Nephron (organoid): ENCODE data around the gene MAML2.

ENCODE experiments used
- H3K27ac Mint-ChIP-seq, 3 experiments: 2 replicates each; pipeline ENCODE4 v1.8.0; 2020; ENCODE audit warnings: mixed read lengths in 3 of 3, mild to moderate bottlenecking in 2 of 3, moderate library complexity in 1 of 3
- H3K27me3 Mint-ChIP-seq: 2 replicates; pipeline ENCODE4 v1.8.0; 2021; ENCODE audit warnings: low read depth, mild to moderate bottlenecking, moderate library complexity, mixed read lengths
- H3K36me3 Mint-ChIP-seq: 2 replicates; pipeline ENCODE4 v1.8.0; 2020; ENCODE audit warnings: low read depth, mixed read lengths
- H3K4me1 Mint-ChIP-seq: 2 replicates; pipeline ENCODE4 v1.8.0; 2020; ENCODE audit warnings: mixed read lengths
- H3K4me3 Mint-ChIP-seq, 3 experiments: 2 replicates each; pipeline ENCODE4 v1.8.0; 2020; ENCODE audit warnings: mild to moderate bottlenecking in 3 of 3, mixed read lengths in 3 of 3, moderate library complexity in 2 of 3
- H3K9me3 Mint-ChIP-seq: 2 replicates; pipeline ENCODE4 v1.8.0; 2020; ENCODE audit warnings: mixed read lengths
- TF ChIP-seq, protein P1 (sequence below), 3 experiments: fragments of 200-600 bp; sonication (generic); IDR thresholded peaks; one replicate each; pipeline ENCODE4 v1.5.0; 2021; ENCODE audit warnings: antibody characterized with exemption in 3 of 3; ENCODE audit not compliant: unreplicated experiment in 3 of 3

Gene MAML2

DNA sequence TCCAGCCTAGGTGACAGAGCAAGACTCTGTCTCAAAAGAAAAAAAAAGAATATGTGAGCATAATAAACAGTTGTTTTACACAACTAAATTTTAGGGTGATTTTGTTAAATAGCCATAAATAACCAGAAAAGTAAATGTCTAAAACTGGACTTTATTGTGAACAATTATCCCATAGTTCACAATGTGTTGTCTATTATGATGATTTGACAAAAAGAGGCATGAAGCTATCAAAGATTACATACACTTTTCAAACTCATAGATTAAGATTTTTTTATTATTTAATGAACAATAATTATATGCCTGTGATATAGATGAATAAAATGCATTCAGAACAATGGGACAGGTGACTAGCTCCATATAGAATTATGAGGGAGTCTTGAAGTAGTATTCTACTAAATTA, 392.1 kb downstream of the MAML2 start:
- peaks cover 25% of the 10 kb centered on the region for H3K9me3 Mint-ChIP-seq
- H3K27ac Mint-ChIP-seq, result no peak overlapping the region
- H3K27me3 Mint-ChIP-seq, result no peaks in the 10 kb centered on the region
- H3K36me3 Mint-ChIP-seq, result peaks cover 8% of the 10 kb centered on the region
- H3K4me1 Mint-ChIP-seq, result no peaks in the 10 kb centered on the region
- TF ChIP-seq, protein P1, sequence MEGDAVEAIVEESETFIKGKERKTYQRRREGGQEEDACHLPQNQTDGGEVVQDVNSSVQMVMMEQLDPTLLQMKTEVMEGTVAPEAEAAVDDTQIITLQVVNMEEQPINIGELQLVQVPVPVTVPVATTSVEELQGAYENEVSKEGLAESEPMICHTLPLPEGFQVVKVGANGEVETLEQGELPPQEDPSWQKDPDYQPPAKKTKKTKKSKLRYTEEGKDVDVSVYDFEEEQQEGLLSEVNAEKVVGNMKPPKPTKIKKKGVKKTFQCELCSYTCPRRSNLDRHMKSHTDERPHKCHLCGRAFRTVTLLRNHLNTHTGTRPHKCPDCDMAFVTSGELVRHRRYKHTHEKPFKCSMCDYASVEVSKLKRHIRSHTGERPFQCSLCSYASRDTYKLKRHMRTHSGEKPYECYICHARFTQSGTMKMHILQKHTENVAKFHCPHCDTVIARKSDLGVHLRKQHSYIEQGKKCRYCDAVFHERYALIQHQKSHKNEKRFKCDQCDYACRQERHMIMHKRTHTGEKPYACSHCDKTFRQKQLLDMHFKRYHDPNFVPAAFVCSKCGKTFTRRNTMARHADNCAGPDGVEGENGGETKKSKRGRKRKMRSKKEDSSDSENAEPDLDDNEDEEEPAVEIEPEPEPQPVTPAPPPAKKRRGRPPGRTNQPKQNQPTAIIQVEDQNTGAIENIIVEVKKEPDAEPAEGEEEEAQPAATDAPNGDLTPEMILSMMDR (IDR thresholded peaks at IDR 0.05; ENCODE audit: unreplicated experiment in 3 of 3), result no peak
- H3K4me3 Mint-ChIP-seq, result no peak overlapping the region

- Mint-ChIP-seq H3K36me3 (peaks cover 13% of the 10 kb centered on the region), H3K4me1 (no peaks in the 10 kb centered on the region), H3K4me3 (no peak overlapping the region), H3K27me3 (no peaks in the 10 kb centered on the region), H3K9me3 (peaks cover 35% of the 10 kb centered on the region), H3K27ac (no peak overlapping the region)
- TF ChIP-seq, protein P1 (IDR thresholded peaks at IDR 0.05; ENCODE audit: unreplicated experiment in 3 of 3), result no peak
Observed at GRCh38 chr11:95948637-95949036, 394.4 kb downstream of the MAML2 start.

- H3K27ac Mint-ChIP-seq, result no peak overlapping the region
- no peaks in the 10 kb centered on the region for H3K27me3 Mint-ChIP-seq
- no peaks in the 10 kb centered on the region for H3K4me1 Mint-ChIP-seq
- H3K4me3 Mint-ChIP-seq, result no peak overlapping the region
- H3K36me3 Mint-ChIP-seq, result peaks cover 13% of the 10 kb centered on the region
- peaks cover 35% of the 10 kb centered on the region for H3K9me3 Mint-ChIP-seq
- TF ChIP-seq, protein P1 (IDR thresholded peaks at IDR 0.05; ENCODE audit: unreplicated experiment in 3 of 3), result no peak
Observed at GRCh38 chr11:95944623-95945022, 398.4 kb downstream of the MAML2 start.

DNA sequence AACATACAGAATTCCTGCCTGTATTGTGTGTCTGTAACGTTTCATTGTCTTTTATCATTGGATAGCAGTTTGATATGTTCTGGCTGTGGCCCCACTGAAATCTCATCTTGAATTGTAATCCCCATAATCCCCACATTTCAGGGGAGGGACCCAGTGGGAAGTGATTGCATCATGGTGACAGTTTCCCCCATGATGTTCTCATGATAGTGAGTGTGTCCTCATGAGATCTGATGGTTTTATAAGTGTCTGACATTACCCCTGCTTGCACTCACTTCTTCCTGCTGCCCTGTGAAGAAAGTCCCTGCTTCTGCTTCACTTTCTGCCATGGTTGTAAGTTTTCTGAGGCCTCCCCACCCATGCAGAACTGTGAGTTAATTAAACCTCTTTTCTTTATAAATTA, 399.4 kb downstream of the MAML2 start:
- peaks cover 9% of the 10 kb centered on the region for H3K36me3 Mint-ChIP-seq
- TF ChIP-seq, protein P1 (IDR thresholded peaks at IDR 0.05; ENCODE audit: unreplicated experiment in 3 of 3), result no peak
- no peak overlapping the region for H3K4me3 Mint-ChIP-seq
- no peaks in the 10 kb centered on the region for H3K4me1 Mint-ChIP-seq
- peaks cover 30% of the 10 kb centered on the region for H3K9me3 Mint-ChIP-seq
- H3K27me3 Mint-ChIP-seq, result no peaks in the 10 kb centered on the region
- H3K27ac Mint-ChIP-seq, result no peak overlapping the region

DNA sequence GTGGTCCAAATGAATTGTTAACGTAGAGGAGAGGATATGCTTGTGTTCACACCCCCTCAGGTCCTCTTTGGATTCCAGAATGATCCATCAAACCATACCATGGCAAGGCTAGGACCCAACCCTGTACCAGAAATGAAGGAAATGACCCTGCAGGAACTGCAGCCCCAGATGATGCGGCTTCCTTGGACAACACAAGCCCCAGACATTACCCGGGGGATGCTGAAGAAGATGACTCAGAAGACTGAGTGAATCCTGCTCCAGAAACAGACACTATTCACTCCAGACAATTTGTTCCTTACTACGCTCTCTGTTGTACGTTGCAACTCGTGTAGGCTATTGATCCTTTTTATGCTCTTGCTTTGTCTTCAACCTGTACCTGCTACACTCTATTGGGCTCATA, 403.9 kb downstream of the MAML2 start:
- peaks cover 3% of the 10 kb centered on the region for H3K36me3 Mint-ChIP-seq
- no peaks in the 10 kb centered on the region for H3K4me1 Mint-ChIP-seq
- peaks cover 8% of the 10 kb centered on the region for H3K9me3 Mint-ChIP-seq
- TF ChIP-seq, protein P1 (IDR thresholded peaks at IDR 0.05; ENCODE audit: unreplicated experiment in 3 of 3), result no peak
- H3K27ac Mint-ChIP-seq, result no peak overlapping the region
- no peaks in the 10 kb centered on the region for H3K27me3 Mint-ChIP-seq
- no peak overlapping the region for H3K4me3 Mint-ChIP-seq

DNA sequence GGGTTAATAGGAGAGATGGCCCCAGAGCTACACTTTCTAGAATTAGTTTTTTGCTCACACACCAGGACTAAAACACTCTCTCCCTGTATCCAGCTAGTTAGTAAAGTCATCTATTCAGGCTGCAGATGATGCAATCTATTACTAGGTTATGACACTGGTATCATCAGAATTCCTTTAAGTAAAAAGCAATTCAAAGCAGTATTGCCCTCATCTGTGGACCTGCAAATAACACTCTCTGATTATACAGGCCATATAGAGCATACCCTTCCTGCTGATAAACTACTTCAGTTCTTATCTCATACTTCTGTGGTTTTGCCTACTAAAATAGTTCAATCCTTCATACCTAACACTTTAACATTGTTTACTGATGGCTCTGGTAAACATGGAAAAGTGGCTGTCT, 405.6 kb downstream of the MAML2 start:
- Mint-ChIP-seq H3K27me3 (no peaks in the 10 kb centered on the region), H3K36me3 (no peaks in the 10 kb centered on the region), H3K9me3 (peaks cover 3% of the 10 kb centered on the region), H3K4me3 (no peak overlapping the region), H3K27ac (no peak overlapping the region), H3K4me1 (no peaks in the 10 kb centered on the region)
- TF ChIP-seq, protein P1 (IDR thresholded peaks at IDR 0.05; ENCODE audit: unreplicated experiment in 3 of 3), result no peak
